GM12873 (cell line): ENCODE data around the gene AMER2.

ENCODE experiments used
- CTCF ChIP-seq: IDR thresholded peaks from 2 replicates; pipeline ENCODE4 v1.5.1; 2012; ENCODE audit warnings: low read depth, mild to moderate bottlenecking, moderate library complexity, low read length, control low read depth; ENCODE audit not compliant: insufficient read depth; ENCODE audit errors: missing control alignments

The AMER2 gene

GRCh38 chr13:25135896-25136295 lies 36.2 kb downstream of the AMER2 start:
- no peak for TF ChIP-seq CTCF

GRCh38 chr13:25132751-25133390 lies 39.2 kb downstream of the AMER2 start:
- no peak for TF ChIP-seq CTCF

GRCh38 chr13:25131881-25132420 lies 40.1 kb downstream of the AMER2 start:
- TF ChIP-seq CTCF, result no peak

- no peak for TF ChIP-seq CTCF
Observed at GRCh38 chr13:25130944-25131343, 41.1 kb downstream of the AMER2 start.

GRCh38 chr13:25118378-25118905 lies 53.6 kb downstream of the AMER2 start:
- TF ChIP-seq CTCF, result no peak

- no peak for TF ChIP-seq CTCF
Observed at GRCh38 chr13:25117312-25117711, 54.8 kb downstream of the AMER2 start.

- TF ChIP-seq CTCF, result no peak
Observed at GRCh38 chr13:25116044-25116443, 56.0 kb downstream of the AMER2 start.
